GM23248 (cell line): Measurements from ENCODE around the gene TM9SF3. TPM values are rescaled to one million over a fixed set of nuclear protein-coding genes. Genes with fewer than 3 reads are reported as not detected.

Experiments
- DNase-seq: peaks from one replicate; pipeline ENCODE4 v3.0.0-alpha.2; 2015
- H2AFZ ChIP-seq: fragments of 200-600 bp; sonication (generic); 2 replicates; pipeline ENCODE4 v1.6.1; 2016; ENCODE audit warnings: antibody characterized with exemption
- H3F3A ChIP-seq: fragments of 200-600 bp; sonication (generic); 2 replicates; pipeline ENCODE4 v1.6.1; 2016; ENCODE audit warnings: mild to moderate bottlenecking, antibody characterized with exemption, mixed run types; ENCODE audit not compliant: insufficient read depth
- H3K27ac ChIP-seq: fragments of 200-600 bp; sonication (generic); 2 replicates; pipeline ENCODE4 v1.5.1; 2016; ENCODE audit warnings: mild to moderate bottlenecking
- H3K27me3 ChIP-seq: fragments of 200-600 bp; sonication (generic); replicated peaks from 2 replicates; pipeline ENCODE4 v1.6.1; 2016; ENCODE audit warnings: mild to moderate bottlenecking; ENCODE audit not compliant: insufficient read depth
- H3K36me3 ChIP-seq: fragments of 200-600 bp; sonication (generic); 2 replicates; pipeline ENCODE4 v1.6.1; 2016; ENCODE audit warnings: low read depth, mild to moderate bottlenecking
- H3K4me1 ChIP-seq: fragments of 200-600 bp; sonication (generic); 2 replicates; pipeline ENCODE4 v1.6.1; 2016; ENCODE audit warnings: mild to moderate bottlenecking; ENCODE audit not compliant: insufficient read depth
- H3K4me2 ChIP-seq: fragments of 200-600 bp; sonication (generic); one replicate; pipeline ENCODE4 v1.6.1; 2016; ENCODE audit warnings: mild to moderate bottlenecking; ENCODE audit not compliant: unreplicated experiment
- H3K4me3 ChIP-seq: fragments of 200-600 bp; sonication (generic); 2 replicates; pipeline ENCODE4 v1.5.1; 2016; ENCODE audit warnings: mild to moderate bottlenecking
- H3K79me2 ChIP-seq: fragments of 200-600 bp; sonication (generic); 2 replicates; pipeline ENCODE4 v1.6.1; 2016; ENCODE audit warnings: mild to moderate bottlenecking; ENCODE audit not compliant: insufficient read depth
- H3K9ac ChIP-seq: fragments of 200-600 bp; sonication (generic); 2 replicates; pipeline ENCODE4 v1.6.1; 2016; ENCODE audit warnings: mild to moderate bottlenecking
- H3K9me2 ChIP-seq: fragments of 200-600 bp; sonication (generic); 2 replicates; pipeline ENCODE4 v1.6.1; 2016; ENCODE audit warnings: mixed run types, mild to moderate bottlenecking, moderate library complexity; ENCODE audit not compliant: insufficient read depth
- H3K9me3 ChIP-seq: fragments of 200-600 bp; sonication (generic); one replicate; pipeline ENCODE4 v1.6.1; 2017; ENCODE audit warnings: low read depth
- H4K20me1 ChIP-seq: fragments of 200-600 bp; sonication (generic); 2 replicates; pipeline ENCODE4 v1.6.0; 2016; ENCODE audit not compliant: insufficient read depth
- EZH2 ChIP-seq: fragments of 200-600 bp; sonication (generic); IDR thresholded peaks from 2 replicates; pipeline ENCODE4 v1.6.1; 2018; ENCODE audit warnings: antibody characterized with exemption, mild to moderate bottlenecking; ENCODE audit not compliant: insufficient read depth, poor library complexity, severe bottlenecking
- EZH2phosphoT487 ChIP-seq: fragments of 200-600 bp; sonication (generic); IDR thresholded peaks from 2 replicates; pipeline ENCODE4 v1.6.1; 2018; ENCODE audit warnings: antibody characterized with exemption, moderate library complexity, mild to moderate bottlenecking, low read depth; ENCODE audit not compliant: insufficient read depth
- WGBS, 2 experiments: methylation state at CpG; one replicate each; pipeline ENCODE4 v1.1.6; 2015 to 2017; ENCODE audit warnings: low lambda C conversion rate in 2 of 2, low coverage in 1 of 2; ENCODE audit errors: missing lambda C conversion rate in 2 of 2; 5-methylcytosine and 5-hydroxymethylcytosine counted together
- in situ Hi-C: fragments of 300-500 bp; cut with MboI; formaldehyde crosslinking; loops from 2 replicates; pipeline ENCODE4 v1.15.0; 2020
- polyA plus RNA-seq: library from polyadenylated mRNA; unstranded; fragments of >200 nt; fragmentation: Nextera tagmentation; extraction: Ambion mirVana; gene quantifications from 2 replicates; pipeline ENCODE4 v1.2.1, GENCODE V29; 2016
- total RNA-seq: library from RNA; depleted of rRNA; stranded (reverse); fragments of >200 nt; shearing (Covaris generic); gene quantifications from 2 replicates; pipeline ENCODE4 v1.2.3, GENCODE V29; 2014

Gene TM9SF3
- total and polyA plus RNA-seq, 2 experiments from 2014 or later: 130 to 175 TPM

- H3K4me2 ChIP-seq: no peak overlapping the region
- H3K9ac ChIP-seq: no peak overlapping the region
- no peaks in the 10 kb centered on the region for H3K79me2 ChIP-seq
- in situ Hi-C loops: no loop called here
- no peak for TF ChIP-seq EZH2
- H3K27ac ChIP-seq: no peak overlapping the region
- no peak overlapping the region for H2AFZ ChIP-seq
- DNase-seq: no peak
- no peaks in the 10 kb centered on the region for H3K9me3 ChIP-seq
- no peaks in the 10 kb centered on the region for H3F3A ChIP-seq
- H4K20me1 ChIP-seq: no peaks in the 10 kb centered on the region
- no peaks in the 10 kb centered on the region for H3K27me3 ChIP-seq
- no peaks in the 10 kb centered on the region for H3K9me2 ChIP-seq
- H3K4me3 ChIP-seq: no peak overlapping the region
- H3K4me1 ChIP-seq: peaks cover 5% of the 10 kb centered on the region
- 66 to 69% methylated on average over 12 of the region's 12 CpGs for WGBS, 2 experiments
- no peaks in the 10 kb centered on the region for H3K36me3 ChIP-seq
Observed at GRCh38 chr10:96505150-96506136, 81.4 kb downstream of the TM9SF3 start.

- H3K79me2 ChIP-seq: no peaks in the 10 kb centered on the region
- H3K9ac ChIP-seq: no peak overlapping the region
- H3K36me3 ChIP-seq: no peaks in the 10 kb centered on the region
- H3K9me2 ChIP-seq: no peaks in the 10 kb centered on the region
- no peaks in the 10 kb centered on the region for H4K20me1 ChIP-seq
- no peak overlapping the region for H3K4me3 ChIP-seq
- H3K4me1 ChIP-seq: no peaks in the 10 kb centered on the region
- H3K4me2 ChIP-seq: no peak overlapping the region
- no peaks in the 10 kb centered on the region for H3K9me3 ChIP-seq
- H3K27ac ChIP-seq: no peak overlapping the region
- H3F3A ChIP-seq: no peaks in the 10 kb centered on the region
- no peak for DNase-seq
- no peak overlapping the region for H2AFZ ChIP-seq
- no peaks in the 10 kb centered on the region for H3K27me3 ChIP-seq
- WGBS, 2 experiments: 66 to 69% methylated on average over 7 of the region's 7 CpGs
- in situ Hi-C loops: no loop called here
- no peak for TF ChIP-seq EZH2phosphoT487
Observed at GRCh38 chr10:96502561-96503282, 84.1 kb downstream of the TM9SF3 start.

- no peak for TF ChIP-seq EZH2phosphoT487
- no peak for TF ChIP-seq EZH2
- Histone ChIP-seq H3K27me3 (no peaks in the 10 kb centered on the region), H3K9ac (no peak overlapping the region), H3K79me2 (no peaks in the 10 kb centered on the region), H3K9me2 (no peaks in the 10 kb centered on the region), H3K4me1 (no peaks in the 10 kb centered on the region), H3K36me3 (no peaks in the 10 kb centered on the region), H4K20me1 (no peaks in the 10 kb centered on the region), H3K4me3 (no peak overlapping the region), H3K4me2 (no peak overlapping the region), H3F3A (no peaks in the 10 kb centered on the region), H2AFZ (no peak overlapping the region), H3K27ac (no peak overlapping the region), H3K9me3 (no peaks in the 10 kb centered on the region)
- DNase-seq: no peak
- WGBS, 2 experiments: 47 to 61% methylated on average over 4 of the region's 4 CpGs
- in situ Hi-C loops: no loop called here
Observed at GRCh38 chr10:96501985-96502384, 84.8 kb downstream of the TM9SF3 start.

GRCh38 chr10:96500519-96500918 lies 86.3 kb downstream of the TM9SF3 start:
- Histone ChIP-seq H3F3A (no peaks in the 10 kb centered on the region), H2AFZ (no peak overlapping the region), H3K79me2 (no peaks in the 10 kb centered on the region), H3K36me3 (no peaks in the 10 kb centered on the region), H3K9ac (no peak overlapping the region), H3K27ac (no peak overlapping the region), H3K27me3 (no peaks in the 10 kb centered on the region), H3K4me3 (no peak overlapping the region), H3K4me1 (no peaks in the 10 kb centered on the region), H3K9me3 (no peaks in the 10 kb centered on the region), H3K9me2 (no peaks in the 10 kb centered on the region), H4K20me1 (no peaks in the 10 kb centered on the region), H3K4me2 (no peak overlapping the region)
- TF ChIP-seq EZH2phosphoT487: no peak
- TF ChIP-seq EZH2: no peak
- in situ Hi-C loops: no loop called here
- WGBS, 2 experiments: 77 to 84% methylated on average over 6 to 7 of the region's 7 CpGs
- DNase-seq: no peak
